WTC11 (cell line): ENCODE measurements around the gene WDR90. TPM values are rescaled to one million over a fixed set of nuclear protein-coding genes. Genes with fewer than 3 reads are reported as not detected.

Experiments used
- ATAC-seq: fragments of 200-7000 bp; cut with Tn5 transposase; 2 replicates; pipeline ENCODE4 v1.10.0; 2021; ENCODE audit warnings: mild to moderate bottlenecking, moderate library complexity
- CTCF ChIA-PET: fragments of 300-600 bp; sonication (Branson Sonifier 250); formaldehyde crosslinking; loops from one replicate; lab custom pipeline; 2021; ENCODE audit warnings: antibody characterized with exemption; lab: Charles Lee
- POLR2A ChIA-PET: fragments of 350-600 bp; sonication (Branson Sonifier 250); formaldehyde crosslinking; loops from one replicate; lab custom pipeline; 2021; ENCODE audit warnings: antibody characterized with exemption; lab: Charles Lee
- DNase-seq: peaks from one replicate; pipeline ENCODE4 v3.0.0; 2021; ENCODE audit warnings: low spot score
- H3K27ac Mint-ChIP-seq: 2 replicates; pipeline ENCODE4 v1.8.0; 2021; ENCODE audit warnings: mixed read lengths
- H3K27me3 Mint-ChIP-seq: 2 replicates; pipeline ENCODE4 v1.8.0; 2021; ENCODE audit warnings: low read depth, mild to moderate bottlenecking, moderate library complexity, mixed read lengths
- H3K36me3 Mint-ChIP-seq: 2 replicates; pipeline ENCODE4 v1.8.0; 2021; ENCODE audit warnings: mixed read lengths
- H3K4me1 Mint-ChIP-seq: 2 replicates; pipeline ENCODE4 v1.8.0; 2022; ENCODE audit warnings: mixed read lengths
- H3K4me3 Mint-ChIP-seq: 2 replicates; pipeline ENCODE4 v1.8.0; 2021; ENCODE audit warnings: mild to moderate bottlenecking, moderate library complexity, mixed read lengths
- H3K9me3 Mint-ChIP-seq: 2 replicates; pipeline ENCODE4 v1.8.0; 2021; ENCODE audit warnings: mixed read lengths
- ELF4 ChIP-seq: sonication (generic); formaldehyde crosslinking; IDR thresholded peaks from 2 replicates; pipeline ENCODE4 v1.8.1; 2022; ENCODE audit warnings: low read depth, mild to moderate bottlenecking, moderate library complexity, missing genetic modification reagents
- GABPB1 ChIP-seq: sonication (generic); formaldehyde crosslinking; IDR thresholded peaks from 2 replicates; pipeline ENCODE4 v1.8.1; 2023; ENCODE audit warnings: mild to moderate bottlenecking, missing genetic modification reagents
- GRHL2 ChIP-seq: fragments of 250-450 bp; sonication (Bioruptor Pico); IDR thresholded peaks from 2 replicates; pipeline ENCODE4 v1.8.0; 2022; ENCODE audit warnings: mild to moderate bottlenecking, moderate library complexity; ENCODE audit not compliant: insufficient replicate concordance, severe bottlenecking
- NFATC4 ChIP-seq: fragments of 250-450 bp; sonication (Bioruptor Pico); IDR thresholded peaks from 2 replicates; pipeline ENCODE4 v1.9.0; 2021; ENCODE audit warnings: mild to moderate bottlenecking
- NFE2L1 ChIP-seq: sonication (generic); formaldehyde crosslinking; IDR thresholded peaks from 2 replicates; pipeline ENCODE4 v1.8.1; 2023; ENCODE audit warnings: missing genetic modification reagents
- NR1H2 ChIP-seq: sonication (generic); formaldehyde crosslinking; IDR thresholded peaks from 2 replicates; pipeline ENCODE4 v1.9.0; 2021; ENCODE audit warnings: mild to moderate bottlenecking, moderate library complexity, missing genetic modification reagents
- OVOL2 ChIP-seq: fragments of 250-450 bp; sonication (Bioruptor Pico); IDR thresholded peaks from 2 replicates; pipeline ENCODE4 v1.9.0; 2021; ENCODE audit warnings: mild to moderate bottlenecking, borderline replicate concordance
- PRDM15 ChIP-seq: sonication (generic); formaldehyde crosslinking; IDR thresholded peaks from 2 replicates; pipeline ENCODE4 v1.8.0; 2022; ENCODE audit warnings: missing genetic modification reagents
- PREB ChIP-seq: sonication (generic); formaldehyde crosslinking; IDR thresholded peaks from 2 replicates; pipeline ENCODE4 v1.8.1; 2022; ENCODE audit warnings: mild to moderate bottlenecking, missing genetic modification reagents, moderate library complexity, borderline replicate concordance
- PRRX2 ChIP-seq: fragments of 250-450 bp; sonication (Bioruptor Pico); IDR thresholded peaks from 2 replicates; pipeline ENCODE4 v1.8.0; 2021; ENCODE audit warnings: mild to moderate bottlenecking
- SMAD4 ChIP-seq: sonication (generic); formaldehyde crosslinking; IDR thresholded peaks from 2 replicates; pipeline ENCODE4 v1.8.0; 2022; ENCODE audit warnings: mild to moderate bottlenecking, missing genetic modification reagents
- SOX15 ChIP-seq: fragments of 250-450 bp; sonication (Bioruptor Pico); IDR thresholded peaks from 2 replicates; pipeline ENCODE4 v1.9.0; 2021; ENCODE audit warnings: mild to moderate bottlenecking
- SP1 ChIP-seq: sonication (generic); formaldehyde crosslinking; conservative IDR thresholded peaks from 2 replicates; pipeline ENCODE4 v1.8.1; 2022; ENCODE audit warnings: missing genetic modification reagents
- TP53 ChIP-seq: sonication (generic); formaldehyde crosslinking; IDR thresholded peaks from 2 replicates; pipeline ENCODE4 v1.8.1; 2023; ENCODE audit warnings: mild to moderate bottlenecking, missing genetic modification reagents
- USF2 ChIP-seq: sonication (generic); formaldehyde crosslinking; IDR thresholded peaks from 2 replicates; pipeline ENCODE4 v1.8.1; 2023; ENCODE audit warnings: mild to moderate bottlenecking, missing genetic modification reagents, moderate library complexity
- ZNF121 ChIP-seq: sonication (generic); formaldehyde crosslinking; IDR thresholded peaks from 2 replicates; pipeline ENCODE4 v1.8.0; 2023; ENCODE audit warnings: missing genetic modification reagents
- ZNF138 ChIP-seq: sonication (generic); formaldehyde crosslinking; conservative IDR thresholded peaks from 2 replicates; pipeline ENCODE4 v1.8.1; 2022; ENCODE audit warnings: mild to moderate bottlenecking, moderate library complexity, missing genetic modification reagents
- ZNF416 ChIP-seq: fragments of 250-450 bp; sonication (Bioruptor Pico); IDR thresholded peaks from 2 replicates; pipeline ENCODE4 v1.9.0; 2021; ENCODE audit warnings: mild to moderate bottlenecking, inconsistent platforms
- ZNF425 ChIP-seq: fragments of 250-450 bp; sonication (Bioruptor Pico); conservative IDR thresholded peaks from 2 replicates; pipeline ENCODE4 v1.9.0; 2021; ENCODE audit warnings: mild to moderate bottlenecking
- total RNA-seq: library from RNA; stranded (reverse); gene quantifications from 3 replicates; pipeline ENCODE4 v1.2.3, GENCODE V29; 2021
- TF ChIP-seq, protein P1 (sequence below): sonication (generic); formaldehyde crosslinking; IDR thresholded peaks from 2 replicates; pipeline ENCODE4 v1.8.1; 2022; ENCODE audit warnings: low read depth, mild to moderate bottlenecking, moderate library complexity, missing genetic modification reagents, borderline replicate concordance
- TF ChIP-seq, protein P2 (sequence below): sonication (generic); formaldehyde crosslinking; IDR thresholded peaks from 2 replicates; pipeline ENCODE4 v1.8.0; 2022; ENCODE audit warnings: mild to moderate bottlenecking, missing genetic modification reagents

The WDR90 gene
- total RNA-seq, 1 experiment from 2014 or later = 75.8 TPM

DNA sequence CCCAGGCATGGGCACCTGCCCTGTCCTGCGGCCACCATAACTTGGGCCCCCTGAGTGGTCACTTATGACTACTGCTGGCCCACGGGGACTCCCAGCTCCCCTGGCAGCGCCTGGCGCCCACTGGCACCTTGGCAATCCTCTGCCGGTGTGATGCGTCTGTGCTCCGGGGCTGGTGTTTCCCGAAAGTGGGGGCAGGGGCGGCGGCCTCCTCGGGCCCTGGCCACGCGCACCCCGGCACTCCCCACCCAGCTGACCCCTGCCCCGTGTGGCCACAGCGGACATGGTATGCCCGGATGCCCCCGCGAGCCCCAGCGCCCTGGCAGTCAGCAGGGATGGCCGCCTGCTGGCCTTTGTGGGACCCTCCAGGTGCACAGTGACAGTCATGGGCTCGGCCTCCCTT is 8.3 kb downstream of the WDR90 start (continued):
- TF ChIP-seq TP53 = no peak
- TF ChIP-seq ZNF138 (CRISPR knock-in tag) = no peak
- TF ChIP-seq SMAD4 (CRISPR knock-in tag) = no peak
- no peak for TF ChIP-seq GRHL2 (CRISPR knock-in tag)
- no peak for TF ChIP-seq PRDM15
- no peak for TF ChIP-seq SP1 (CRISPR knock-in tag)
- no peak for TF ChIP-seq SOX15 (CRISPR knock-in tag)
- TF ChIP-seq PRRX2 (CRISPR knock-in tag) = no peak
- TF ChIP-seq, all 79 proteins: peak for 0

DNA sequence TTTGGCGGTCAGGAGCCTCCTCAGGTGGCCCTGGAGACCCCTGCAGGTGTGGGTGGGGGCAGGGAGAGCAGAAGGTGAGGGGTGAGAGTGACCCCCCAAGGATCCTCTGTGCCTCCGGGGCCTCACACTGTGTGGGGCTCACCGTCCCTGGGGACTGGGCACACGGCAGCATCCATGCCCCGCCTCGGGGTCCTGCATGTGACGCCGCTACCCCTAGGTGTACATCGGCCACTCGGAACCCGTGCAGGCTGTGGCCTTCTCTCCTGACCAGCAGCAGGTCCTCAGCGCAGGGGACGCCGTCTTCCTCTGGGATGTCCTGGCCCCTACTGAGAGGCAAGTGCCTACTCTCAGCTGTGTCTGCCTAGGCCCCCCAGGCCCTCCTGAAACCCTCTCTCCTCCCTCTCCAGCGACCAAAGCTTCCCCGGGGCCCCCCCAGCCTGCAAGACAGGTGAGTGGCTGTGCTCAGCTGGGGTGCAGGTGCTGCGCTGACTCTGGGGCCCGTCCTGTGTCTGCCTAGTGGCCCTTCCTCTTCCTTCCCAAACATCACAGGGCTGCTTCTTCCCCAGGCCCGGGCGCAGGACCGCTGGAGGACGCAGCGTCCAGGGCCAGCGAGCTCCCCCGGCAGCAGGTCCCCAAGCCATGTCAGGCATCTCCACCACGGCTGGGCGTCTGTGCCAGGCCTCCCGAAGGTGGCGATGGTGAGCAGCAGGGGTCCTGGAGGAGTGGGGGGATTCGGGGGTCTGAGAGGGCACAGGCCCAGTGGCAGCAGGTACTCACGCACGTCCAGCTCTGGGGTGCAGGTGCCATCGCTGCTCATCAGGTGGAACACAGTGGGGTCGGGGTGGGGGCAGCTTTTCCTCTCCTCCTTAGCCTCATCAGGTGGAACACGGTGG is 9.8 kb downstream of the WDR90 start:
- ChIA-PET POLR2A (no interaction called here), CTCF (interaction anchor here (0.9 to 3.3 kb wide), 6 partner anchors 10 to 552 kb away, joined by 3 to 54 read pairs (median 8); partner anchors contain the start of genes METTL26 and WDR90)
- Mint-ChIP-seq H3K27me3 (no peaks in the 10 kb centered on the region), H3K36me3 (no peaks in the 10 kb centered on the region), H3K4me1 (peaks cover 4% of the 10 kb centered on the region), H3K4me3 (no peak overlapping the region), H3K9me3 (no peaks in the 10 kb centered on the region), H3K27ac (no peak overlapping the region)
- TF ChIP-seq, protein P1, sequence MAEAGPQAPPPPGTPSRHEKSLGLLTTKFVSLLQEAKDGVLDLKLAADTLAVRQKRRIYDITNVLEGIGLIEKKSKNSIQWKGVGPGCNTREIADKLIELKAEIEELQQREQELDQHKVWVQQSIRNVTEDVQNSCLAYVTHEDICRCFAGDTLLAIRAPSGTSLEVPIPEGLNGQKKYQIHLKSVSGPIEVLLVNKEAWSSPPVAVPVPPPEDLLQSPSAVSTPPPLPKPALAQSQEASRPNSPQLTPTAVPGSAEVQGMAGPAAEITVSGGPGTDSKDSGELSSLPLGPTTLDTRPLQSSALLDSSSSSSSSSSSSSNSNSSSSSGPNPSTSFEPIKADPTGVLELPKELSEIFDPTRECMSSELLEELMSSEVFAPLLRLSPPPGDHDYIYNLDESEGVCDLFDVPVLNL (CRISPR knock-in tag) = no peak
- TF ChIP-seq PREB (CRISPR knock-in tag) (no peak), OVOL2 (CRISPR knock-in tag) (no peak)
- no peak for DNase-seq
- no peak for ATAC-seq

- H3K4me3 Mint-ChIP-seq = no peak overlapping the region
- CTCF ChIA-PET = interaction anchor here (0.9 to 3.3 kb wide), 11 partner anchors 10 to 553 kb away, joined by 3 to 54 read pairs (median 8); partner anchors contain the start of genes METTL26, RHBDL1 and WDR90
- TF ChIP-seq ZNF416 (CRISPR knock-in tag) (no peak), NFATC4 (CRISPR knock-in tag) (no peak), NFE2L1 (no peak), ZNF121 (CRISPR knock-in tag) (no peak), GABPB1 (CRISPR knock-in tag) (no peak), ELF4 (CRISPR knock-in tag) (no peak), NR1H2 (CRISPR knock-in tag) (no peak), USF2 (CRISPR knock-in tag) (no peak), ZNF425 (CRISPR knock-in tag) (no peak)
- TF ChIP-seq, protein P2, sequence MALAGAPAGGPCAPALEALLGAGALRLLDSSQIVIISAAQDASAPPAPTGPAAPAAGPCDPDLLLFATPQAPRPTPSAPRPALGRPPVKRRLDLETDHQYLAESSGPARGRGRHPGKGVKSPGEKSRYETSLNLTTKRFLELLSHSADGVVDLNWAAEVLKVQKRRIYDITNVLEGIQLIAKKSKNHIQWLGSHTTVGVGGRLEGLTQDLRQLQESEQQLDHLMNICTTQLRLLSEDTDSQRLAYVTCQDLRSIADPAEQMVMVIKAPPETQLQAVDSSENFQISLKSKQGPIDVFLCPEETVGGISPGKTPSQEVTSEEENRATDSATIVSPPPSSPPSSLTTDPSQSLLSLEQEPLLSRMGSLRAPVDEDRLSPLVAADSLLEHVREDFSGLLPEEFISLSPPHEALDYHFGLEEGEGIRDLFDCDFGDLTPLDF = no peak
Observed at GRCh38 chr16:659618-660017, 10.5 kb downstream of the WDR90 start.

More at GRCh38 chr16:659618-660017, 10.5 kb downstream of the WDR90 start:
- Mint-ChIP-seq H3K4me1 (peaks cover 4% of the 10 kb centered on the region), H3K9me3 (no peaks in the 10 kb centered on the region), H3K27ac (no peak overlapping the region), H3K27me3 (no peaks in the 10 kb centered on the region), H3K36me3 (no peaks in the 10 kb centered on the region)
- no peak for DNase-seq
- POLR2A ChIA-PET = interaction anchor here (1.4 kb wide), 1 partner anchor 21 kb away, joined by 5 read pairs; no protein-coding TSS in a partner anchor
- no peak for ATAC-seq
